Skeletal muscle cell (primary cell): ENCODE results near the gene UBN2.
A peak's percentile ranks its signal among the peaks of the same experiment; 100 is the strongest.
"Not testable (repeated sequence)": the region's sequence is repeated elsewhere in the genome, so short reads cannot be mapped to it uniquely, and the experiment has no call there.

ENCODE experiments used
- DNase-seq: peaks from one replicate; pipeline ENCODE4 v3.0.0-alpha.2; 2010; ENCODE audit warnings: low read depth
- H3K4me3 ChIP-seq: 2 replicates; pipeline ENCODE4 v1.5.1; 2011; ENCODE audit warnings: low read depth, mild to moderate bottlenecking, control low read depth, low read length, moderate library complexity

Gene UBN2

GRCh38 chr7:139230774-139231512, at the start of gene UBN2:
Gene UBN2, plus strand, starts transcription at chr7:139231237. Its CDS starts 248 bp downstream, at chr7:139231485.
- DNase-seq: peak; percentile 87
- peak within 1 kb of the TSS; percentile 94 for H3K4me3 ChIP-seq

- DNase-seq: no peak
Measured at GRCh38 chr7:139181404-139181803, 49.6 kb upstream of the UBN2 start.

GRCh38 chr7:139182363-139182762, 48.7 kb upstream of the UBN2 start:
- no peak for DNase-seq
- H3K4me3 ChIP-seq: no peak overlapping the region

More at GRCh38 chr7:139181404-139181803, 49.6 kb upstream of the UBN2 start:
- H3K4me3 ChIP-seq: no peak overlapping the region

- no peak overlapping the region for H3K4me3 ChIP-seq
- DNase-seq: no peak
Measured at GRCh38 chr7:139183251-139183650, 47.8 kb upstream of the UBN2 start.

- no peak for DNase-seq
- no peak overlapping the region for H3K4me3 ChIP-seq
Measured at GRCh38 chr7:139183878-139184338, 47.1 kb upstream of the UBN2 start.

- H3K4me3 ChIP-seq: no peak overlapping the region
- no peak for DNase-seq
Measured at GRCh38 chr7:139186146-139186545, 44.9 kb upstream of the UBN2 start.

GRCh38 chr7:139189357-139189756, 41.7 kb upstream of the UBN2 start:
- H3K4me3 ChIP-seq: no peak overlapping the region
- no peak for DNase-seq

GRCh38 chr7:139192014-139192706, 38.9 kb upstream of the UBN2 start:
- H3K4me3 ChIP-seq: no peak overlapping the region
- no peak for DNase-seq

- no peak overlapping the region for H3K4me3 ChIP-seq
- no peak for DNase-seq
Measured at GRCh38 chr7:139200382-139200781, 30.7 kb upstream of the UBN2 start.

GRCh38 chr7:139203992-139204391, 27.0 kb upstream of the UBN2 start:
- no peak for DNase-seq
- H3K4me3 ChIP-seq: no peak overlapping the region

- no peak overlapping the region for H3K4me3 ChIP-seq
- DNase-seq: no peak
Measured at GRCh38 chr7:139205843-139206242, 25.2 kb upstream of the UBN2 start.

- no peak for DNase-seq
Measured at GRCh38 chr7:139212133-139212532, 18.9 kb upstream of the UBN2 start.

GRCh38 chr7:139213489-139213888, 17.5 kb upstream of the UBN2 start:
- not testable (repeated sequence) for H3K4me3 ChIP-seq, DNase-seq

More at GRCh38 chr7:139212133-139212532, 18.9 kb upstream of the UBN2 start:
- H3K4me3 ChIP-seq: no peak overlapping the region

- no peak overlapping the region for H3K4me3 ChIP-seq
- DNase-seq: no peak
Measured at GRCh38 chr7:139218173-139218572, 12.9 kb upstream of the UBN2 start.

GRCh38 chr7:139224219-139224618, 6.8 kb upstream of the UBN2 start:
- no peak overlapping the region for H3K4me3 ChIP-seq
- DNase-seq: no peak

GRCh38 chr7:139224836-139225235, 6.2 kb upstream of the UBN2 start:
- not testable (repeated sequence) for H3K4me3 ChIP-seq, DNase-seq

- DNase-seq: not testable (repeated sequence)
Measured at GRCh38 chr7:139225286-139226157, 5.5 kb upstream of the UBN2 start.

GRCh38 chr7:139226158-139226515, 4.9 kb upstream of the UBN2 start:
- not testable (repeated sequence) for DNase-seq, H3K4me3 ChIP-seq

More at GRCh38 chr7:139225286-139226157, 5.5 kb upstream of the UBN2 start:
- not testable (repeated sequence) for H3K4me3 ChIP-seq

- DNase-seq, H3K4me3 ChIP-seq: not testable (repeated sequence)
Measured at GRCh38 chr7:139226988-139227488, 4.0 kb upstream of the UBN2 start.

GRCh38 chr7:139230023-139230422, 1.0 kb upstream of the UBN2 start:
- DNase-seq: no peak
- H3K4me3 ChIP-seq: peak overlapping the region; percentile 94
